Endothelial cell of umbilical vein (primary cell): ENCODE results near the gene NT5M. TPM values are rescaled to one million over a fixed set of nuclear protein-coding genes. Genes with fewer than 3 reads are reported as not detected.

Experiments used
- Bru-seq: library from RNA; stranded (reverse); fragments of 400-500 nt; gene quantifications from one replicate; lab custom pipeline; 2021; lab: Mats Ljungman, UMichigan
- BruChase-seq, 2 experiments: library from RNA; stranded (reverse); fragments of 400-500 nt; gene quantifications; one replicate each; lab custom pipeline; 2021; lab: Mats Ljungman, UMichigan
- BruUV-seq: library from RNA; stranded (reverse); fragments of 400-500 nt; replicated peaks from 2 replicates; lab custom pipeline; 2021; lab: Mats Ljungman, UMichigan
- CTCF ChIA-PET: fragments of 300-600, 350-600 bp; sonication (Branson Sonifier 250); formaldehyde crosslinking; loops from one replicate; lab custom pipeline; 2021; ENCODE audit warnings: antibody characterized with exemption, inconsistent platforms; lab: Charles Lee
- POLR2A ChIA-PET: fragments of 300-600, 350-600 bp; sonication (Branson Sonifier 250); formaldehyde crosslinking; loops from one replicate; lab custom pipeline; 2021; ENCODE audit warnings: antibody characterized with exemption, inconsistent platforms; lab: Charles Lee
- DNase-seq: peaks from one replicate; pipeline ENCODE4 v3.0.0-alpha.2; 2011; ENCODE audit warnings: low read depth, low spot score
- FAIRE-seq: peaks from 2 replicates; lab custom pipeline; 2011; peaks lifted over from hg19 to GRCh38; lab: Jason Lieb, UNC
- H2AFZ ChIP-seq: 2 replicates; pipeline ENCODE4 v1.6.0; 2012; ENCODE audit warnings: low read depth, low read length, control low read depth, inconsistent platforms
- H3K27ac ChIP-seq: 2 replicates; pipeline ENCODE4 v1.5.1; 2011; ENCODE audit warnings: low read depth, mild to moderate bottlenecking, control low read depth, low read length, moderate library complexity; ENCODE audit not compliant: insufficient read depth
- H3K27me3 ChIP-seq, 2 experiments: 2 replicates each; pipeline versions ENCODE4 v1.6.0 to v1.6.1; 2011; ENCODE audit warnings: low read length in 2 of 2, mixed read lengths in 1 of 2; ENCODE audit not compliant: control insufficient read depth in 2 of 2, insufficient read depth in 2 of 2
- H3K36me3 ChIP-seq, 2 experiments: 2 replicates in 1 of 2; 3 replicates in 1 of 2; pipeline ENCODE4 v1.5.1; 2011; ENCODE audit warnings: low read length in 2 of 2, mild to moderate bottlenecking in 1 of 2, moderate library complexity in 1 of 2; ENCODE audit not compliant: control insufficient read depth in 2 of 2, insufficient read depth in 2 of 2; ENCODE audit errors: extremely low read depth in 1 of 2
- H3K4me1 ChIP-seq: 3 replicates; pipeline ENCODE4 v1.5.1; 2011; ENCODE audit warnings: mild to moderate bottlenecking, low read length; ENCODE audit not compliant: control insufficient read depth, insufficient read depth; ENCODE audit errors: extremely low read depth
- H3K4me2 ChIP-seq: 2 replicates; pipeline ENCODE4 v1.6.1; 2011; ENCODE audit warnings: low read length, control low read depth, mixed read lengths; ENCODE audit not compliant: insufficient read depth
- H3K4me3 ChIP-seq, 3 experiments: fragments of 200-600 bp in 1 of 3; sonication (generic), shearing (Covaris generic) in 1 of 3; replicated peaks in 1 of 3; 2 replicates each; pipeline ENCODE4 v1.5.1; 2011 to 2016; ENCODE audit warnings: control low read depth in 3 of 3, low read length in 3 of 3, mild to moderate bottlenecking in 2 of 3, inconsistent platforms in 1 of 3, low read depth in 1 of 3, moderate library complexity in 1 of 3; ENCODE audit not compliant: insufficient read depth in 1 of 3
- H3K79me2 ChIP-seq: 2 replicates; pipeline ENCODE4 v1.6.0; 2012; ENCODE audit warnings: low read length, inconsistent platforms; ENCODE audit not compliant: control insufficient read depth, insufficient read depth
- H3K9ac ChIP-seq: replicated peaks from 2 replicates; pipeline ENCODE3; 2011; ENCODE audit warnings: low read length, control low read depth; ENCODE audit not compliant: insufficient read depth; ENCODE audit errors: extremely low read depth
- H3K9me1 ChIP-seq: replicated peaks from 3 replicates; pipeline ENCODE4 v1.6.0; 2011; ENCODE audit warnings: mild to moderate bottlenecking, low read length; ENCODE audit not compliant: control insufficient read depth, insufficient read depth; ENCODE audit errors: extremely low read depth
- H3K9me3 ChIP-seq: replicated peaks from 2 replicates; pipeline ENCODE4 v1.5.1; 2012; ENCODE audit warnings: low read length, inconsistent platforms; ENCODE audit not compliant: control insufficient read depth, insufficient read depth
- H4K20me1 ChIP-seq: replicated peaks from 2 replicates; pipeline ENCODE3; 2011; ENCODE audit warnings: mild to moderate bottlenecking, low read length; ENCODE audit not compliant: control insufficient read depth, insufficient read depth; ENCODE audit errors: extremely low read depth
- JUN ChIP-seq: IDR thresholded peaks from 2 replicates; pipeline ENCODE4 v1.6.1; 2011; ENCODE audit warnings: borderline replicate concordance, low read depth; ENCODE audit not compliant: insufficient read length, insufficient read depth
- MYC ChIP-seq: IDR thresholded peaks from one replicate; pipeline ENCODE4 v1.6.1; 2011; ENCODE audit warnings: mild to moderate bottlenecking, low read depth, low read length
- POLR2A ChIP-seq: IDR thresholded peaks from 2 replicates; pipeline ENCODE4 v1.6.1; 2012; ENCODE audit warnings: low read depth, mild to moderate bottlenecking, control low read depth, low read length
- POLR2AphosphoS5 ChIP-seq: IDR thresholded peaks from 2 replicates; pipeline ENCODE4 v1.6.1; 2012; ENCODE audit warnings: low read depth, mild to moderate bottlenecking, control low read depth, low read length, moderate library complexity; ENCODE audit not compliant: insufficient read depth
- dilution Hi-C: fragments of 300-500 bp; cut with MboI; formaldehyde crosslinking; loops from one replicate; pipeline ENCODE4 v1.15.0; 2019; ENCODE audit warnings: low sequenced_read_pairs; ENCODE audit not compliant: extremely low pct_ligation_motif_present
- intact Hi-C: fragments of 100-400 bp; cut with micrococcal nuclease; formaldehyde crosslinking; loops from one replicate; pipeline ENCODE4 v1.10.0; 2022
- long read RNA-seq: library from polyadenylated mRNA; stranded (forward); transcript quantifications from one replicate; pipeline ENCODE4 v2.0.0, GENCODE V29; 2021
- polyA minus RNA-seq, 3 experiments: library from RNA; depleted of rRNA, polyadenylated mRNA; stranded (reverse); fragments of >200 nt; gene quantifications; 1 replicate in 1 of 3; 2 replicates in 2 of 3; pipeline ENCODE4 v1.2.3, GENCODE V29; 2011
- polyA plus RNA-seq, 4 experiments: library from polyadenylated mRNA; depleted of rRNA in 3 of 4; stranded (reverse) in 3 of 4; unstranded in 1 of 4; fragments of >200 nt; gene quantifications; 2 replicates each; pipeline versions ENCODE4 v1.2.1 to v1.2.3, GENCODE V29; 2011 to 2012; ENCODE audit warnings: missing spikeins in 1 of 4
- total RNA-seq: library from RNA; stranded (reverse); gene quantifications from 2 replicates; pipeline ENCODE4 v1.2.3, GENCODE V29; 2021
- TF ChIP-seq, protein P1 (sequence below), 2 donors: IDR thresholded peaks; 1 replicate in 1 of 2; 2 replicates in 1 of 2; pipeline ENCODE4 v1.5.1; 2011; ENCODE audit warnings: low read length in 2 of 2, mild to moderate bottlenecking in 2 of 2, moderate library complexity in 2 of 2, control low read depth in 1 of 2, inconsistent platforms in 1 of 2, low read depth in 1 of 2; ENCODE audit not compliant: insufficient read depth in 1 of 2; ENCODE audit errors: extremely low read depth in 1 of 2

The NT5M gene
- total RNA-seq: 2.1 and 3.0 TPM in 2 replicates
- polyA plus RNA-seq: 0.91 and 1.8 TPM in 2 replicates
- 0.79 and 1.2 TPM in 2 replicates for polyA plus RNA-seq (2011; cell fraction: cytosol; rRNA removed)
- 0.80 and 1.1 TPM in 2 replicates for polyA plus RNA-seq (2011; cell fraction: nucleus; rRNA removed)
- 0.64 and 1.9 TPM in 2 replicates for polyA plus RNA-seq (2012)
- 0.27 and 0.45 TPM in 2 replicates for polyA minus RNA-seq
- 2.5 TPM for polyA minus RNA-seq (2011; cell fraction: cytosol; rRNA and poly(A)+ RNA removed)
- 0.43 TPM in 1 of 2 replicates, not detected in the other for polyA minus RNA-seq (2011; cell fraction: nucleus; rRNA and poly(A)+ RNA removed)
- Bru-seq, nascent RNA: percentile 31 among the genes with signal in this experiment
- percentile 26 among the genes with signal in this experiment for BruChase-seq, experiment 1, labeled RNA remaining after a 6-hour chase
- percentile 25 among the genes with signal in this experiment for BruChase-seq, experiment 2, labeled RNA remaining after a 2-hour chase
- long read RNA-seq, partial matches to known transcripts: 0 of 8 reads
- long read RNA-seq, other reads (novel, unspliced or antisense): 4 of 8 reads

DNA sequence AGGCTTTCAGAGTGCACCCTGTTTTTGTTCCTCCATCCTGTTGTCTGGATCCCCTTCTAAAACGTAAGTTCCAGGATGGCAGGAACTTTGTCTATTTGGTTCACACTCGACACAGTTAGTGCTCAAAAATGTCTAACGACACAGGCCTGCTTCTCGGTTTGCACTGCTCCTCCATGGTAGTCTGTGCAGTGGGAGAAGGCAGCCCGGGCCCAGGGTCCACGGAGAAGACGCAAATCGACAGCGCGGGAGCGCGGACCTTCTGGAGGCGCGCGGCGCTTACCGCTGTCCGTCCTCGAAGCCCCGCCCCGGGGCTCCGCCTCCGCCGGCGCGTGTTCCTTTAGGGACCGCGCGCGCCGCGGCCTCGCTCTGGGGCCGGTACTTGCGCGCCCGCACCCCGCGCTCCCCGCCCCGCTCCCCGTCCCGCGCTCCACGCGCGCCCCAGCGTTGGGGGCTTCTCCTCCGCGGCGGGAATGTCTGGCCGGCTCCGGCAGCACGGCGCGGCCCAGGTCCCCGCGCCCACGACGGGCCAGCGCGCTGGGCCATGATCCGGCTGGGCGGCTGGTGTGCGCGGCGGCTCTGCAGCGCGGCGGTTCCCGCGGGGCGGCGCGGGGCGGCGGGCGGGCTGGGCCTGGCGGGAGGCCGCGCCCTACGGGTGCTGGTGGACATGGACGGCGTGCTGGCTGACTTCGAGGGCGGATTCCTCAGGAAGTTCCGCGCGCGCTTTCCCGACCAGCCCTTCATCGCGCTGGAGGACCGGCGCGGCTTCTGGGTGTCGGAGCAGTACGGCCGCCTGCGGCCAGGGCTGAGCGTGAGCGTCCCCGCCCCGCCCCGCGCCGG is at the start of gene NT5M:
TSS of gene NT5M (plus strand) at position 364 of the 837 bp plus-strand sequence. CDS start at position 542, 178 bp downstream.
- Histone ChIP-seq H3K27ac (no peak within 1 kb of the TSS), H3K9me3 (no peaks in the 10 kb centered on the region), H3K4me3 (peak within 1 kb of the TSS; percentile 47 to 79 (median 77)), H3K27me3 (no peaks in the 10 kb centered on the region), H3K79me2 (no peaks in the 10 kb centered on the region), H2AFZ (peak within 1 kb of the TSS; percentile 100), H3K9me1 (no peaks in the 10 kb centered on the region), H3K9ac (peak within 1 kb of the TSS; percentile 42), H3K36me3 (no peaks in the 10 kb centered on the region), H4K20me1 (no peaks in the 10 kb centered on the region), H3K4me2 (peak within 1 kb of the TSS; percentile 97), H3K4me1 (peaks cover 12% of the 10 kb centered on the region)
- peak; percentile 50 for TF ChIP-seq POLR2A
- TF ChIP-seq MYC: no peak
- TF ChIP-seq, protein P1, sequence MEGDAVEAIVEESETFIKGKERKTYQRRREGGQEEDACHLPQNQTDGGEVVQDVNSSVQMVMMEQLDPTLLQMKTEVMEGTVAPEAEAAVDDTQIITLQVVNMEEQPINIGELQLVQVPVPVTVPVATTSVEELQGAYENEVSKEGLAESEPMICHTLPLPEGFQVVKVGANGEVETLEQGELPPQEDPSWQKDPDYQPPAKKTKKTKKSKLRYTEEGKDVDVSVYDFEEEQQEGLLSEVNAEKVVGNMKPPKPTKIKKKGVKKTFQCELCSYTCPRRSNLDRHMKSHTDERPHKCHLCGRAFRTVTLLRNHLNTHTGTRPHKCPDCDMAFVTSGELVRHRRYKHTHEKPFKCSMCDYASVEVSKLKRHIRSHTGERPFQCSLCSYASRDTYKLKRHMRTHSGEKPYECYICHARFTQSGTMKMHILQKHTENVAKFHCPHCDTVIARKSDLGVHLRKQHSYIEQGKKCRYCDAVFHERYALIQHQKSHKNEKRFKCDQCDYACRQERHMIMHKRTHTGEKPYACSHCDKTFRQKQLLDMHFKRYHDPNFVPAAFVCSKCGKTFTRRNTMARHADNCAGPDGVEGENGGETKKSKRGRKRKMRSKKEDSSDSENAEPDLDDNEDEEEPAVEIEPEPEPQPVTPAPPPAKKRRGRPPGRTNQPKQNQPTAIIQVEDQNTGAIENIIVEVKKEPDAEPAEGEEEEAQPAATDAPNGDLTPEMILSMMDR (IDR thresholded peaks at IDR 0.05; ENCODE audit: extremely low read depth in 1 of 2, insufficient read depth in 1 of 2, low read depth in 1 of 2, low read length in 2 of 2): no peak
- peak; percentile 56 for TF ChIP-seq POLR2AphosphoS5
- no peak for TF ChIP-seq JUN
- ChIA-PET CTCF (interaction anchor here (0.6 kb wide), 1 partner anchor 25 kb away, joined by 3 read pairs; no protein-coding TSS in a partner anchor), POLR2A (no interaction called here)
- no TSS peak for BruUV-seq
- FAIRE-seq (peak; percentile 65), DNase-seq (peak; percentile 60)
- dilution Hi-C loops (no loop called here), intact Hi-C loops (loop anchor here (10.0 kb wide), 1 partner anchor 448 kb away; no protein-coding TSS in a partner anchor)
